ENCODE results near the gene SP3.

- TF ChIP-seq EZH2 (IDR thresholded peaks at IDR 0.05; ENCODE audit: low read depth, unreplicated experiment) (no peak), POLR2AphosphoS5 (IDR thresholded peaks at IDR 0.05; ENCODE audit: low read depth) (no peak)
- TF ChIP-seq, protein P1, sequence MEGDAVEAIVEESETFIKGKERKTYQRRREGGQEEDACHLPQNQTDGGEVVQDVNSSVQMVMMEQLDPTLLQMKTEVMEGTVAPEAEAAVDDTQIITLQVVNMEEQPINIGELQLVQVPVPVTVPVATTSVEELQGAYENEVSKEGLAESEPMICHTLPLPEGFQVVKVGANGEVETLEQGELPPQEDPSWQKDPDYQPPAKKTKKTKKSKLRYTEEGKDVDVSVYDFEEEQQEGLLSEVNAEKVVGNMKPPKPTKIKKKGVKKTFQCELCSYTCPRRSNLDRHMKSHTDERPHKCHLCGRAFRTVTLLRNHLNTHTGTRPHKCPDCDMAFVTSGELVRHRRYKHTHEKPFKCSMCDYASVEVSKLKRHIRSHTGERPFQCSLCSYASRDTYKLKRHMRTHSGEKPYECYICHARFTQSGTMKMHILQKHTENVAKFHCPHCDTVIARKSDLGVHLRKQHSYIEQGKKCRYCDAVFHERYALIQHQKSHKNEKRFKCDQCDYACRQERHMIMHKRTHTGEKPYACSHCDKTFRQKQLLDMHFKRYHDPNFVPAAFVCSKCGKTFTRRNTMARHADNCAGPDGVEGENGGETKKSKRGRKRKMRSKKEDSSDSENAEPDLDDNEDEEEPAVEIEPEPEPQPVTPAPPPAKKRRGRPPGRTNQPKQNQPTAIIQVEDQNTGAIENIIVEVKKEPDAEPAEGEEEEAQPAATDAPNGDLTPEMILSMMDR (conservative IDR thresholded peaks at IDR 0.05; ENCODE audit: low read depth in 2 of 2): no peak
These were observed 46.6 kb upstream of the SP3 start for GRCh38 chr2:174011796-174012195.

Measured in GM23338 (cell line).